ENCODE results near the gene KRI1. TPM values are rescaled to one million over a fixed set of nuclear protein-coding genes. Genes with fewer than 3 reads are reported as not detected.

Gene KRI1
- total and polyA plus RNA-seq, 2 of the 8 experiments (the other 6 are each of a cell fraction or from before 2014, with no cell fraction given): 14.2 to 45.2 TPM

DNA sequence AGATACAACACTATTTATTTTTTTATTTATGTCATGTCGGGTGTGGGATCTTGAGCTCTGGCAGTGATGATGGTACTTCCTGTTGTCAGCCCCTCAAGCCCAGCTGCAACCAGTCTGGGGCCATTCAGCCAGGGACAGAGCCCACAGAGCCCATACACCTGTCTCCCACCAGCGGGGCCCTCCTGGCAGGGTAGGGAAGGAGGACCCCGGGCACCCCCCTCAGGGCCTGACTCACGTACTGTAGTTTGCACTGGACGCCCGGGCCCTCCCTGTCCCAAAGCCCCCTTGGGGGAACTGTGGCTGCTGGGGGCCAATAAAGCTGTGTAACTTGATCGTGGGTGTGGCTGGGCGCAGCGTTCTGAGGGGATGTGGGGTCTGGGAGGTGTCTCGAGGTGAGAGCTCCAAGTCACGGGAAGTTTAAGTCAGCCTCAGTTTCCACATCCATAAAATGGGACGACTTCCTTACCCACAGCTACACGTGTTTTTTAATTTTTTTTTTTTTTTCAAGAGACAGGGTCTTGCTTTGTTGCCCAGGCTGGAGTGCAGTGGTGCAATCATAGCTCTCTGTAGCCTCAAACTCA lies 12.6 kb downstream of the KRI1 start:
- no peak overlapping the region for H2AFZ ChIP-seq (ENCODE audit: low read length)
- H4K5ac ChIP-seq (ENCODE audit: insufficient read length, low read depth, low read length): no peak overlapping the region
- H3K79me2 ChIP-seq (ENCODE audit: control insufficient read depth in 1 of 2, insufficient read depth in 2 of 2, low read length in 2 of 2): no peaks in the 10 kb centered on the region
- no peak overlapping the region for H3K9ac ChIP-seq (replicated peaks in 1 of 4; ENCODE audit: extremely low read depth in 1 of 4, low read depth in 3 of 4, low read length in 3 of 4)
- H2BK5ac ChIP-seq (ENCODE audit: low read depth, low read length): no peak overlapping the region
- TF ChIP-seq RBBP5 (IDR thresholded peaks at IDR 0.05; ENCODE audit: borderline replicate concordance, low read depth, low read length) (no peak), ASH2L (IDR thresholded peaks at IDR 0.05; ENCODE audit: low read length) (no peak), BRCA1 (IDR thresholded peaks at IDR 0.05; ENCODE audit: low read depth, low read length) (no peak), JUN (IDR thresholded peaks at IDR 0.05; ENCODE audit: low read depth, low read length) (no peak), CHD2 (IDR thresholded peaks at IDR 0.05; ENCODE audit: low read length) (no peak), RXRA (IDR thresholded peaks at IDR 0.05; ENCODE audit: insufficient read depth, low read depth, low read length) (no peak), POLR2A (IDR thresholded peaks at IDR 0.05; ENCODE audit: control extremely low read depth in 1 of 2, low read depth in 2 of 2, low read length in 2 of 2) (no peak; a peak in 1 of 3 replicates), POU5F1 (IDR thresholded peaks at IDR 0.05; ENCODE audit: low read depth, low read length) (no peak), CTBP2 (IDR thresholded peaks at IDR 0.05; ENCODE audit: borderline replicate concordance, insufficient read depth, insufficient read length, low read length) (no peak), SP1 (IDR thresholded peaks at IDR 0.05; ENCODE audit: low read depth, low read length) (no peak)
- TF ChIP-seq, protein P1, sequence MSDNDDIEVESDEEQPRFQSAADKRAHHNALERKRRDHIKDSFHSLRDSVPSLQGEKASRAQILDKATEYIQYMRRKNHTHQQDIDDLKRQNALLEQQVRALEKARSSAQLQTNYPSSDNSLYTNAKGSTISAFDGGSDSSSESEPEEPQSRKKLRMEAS (IDR thresholded peaks at IDR 0.05): no peak
- no peak overlapping the region for H2AK5ac ChIP-seq (ENCODE audit: low read depth, low read length)
- peaks cover 12 to 68% (median 48%) of the 10 kb centered on the region in 4 experiments; a peak in 7 of 8 replicates for H3K36me3 ChIP-seq (ENCODE audit: control insufficient read depth in 2 of 4, insufficient read depth in 4 of 4, low read length in 3 of 4)
- H3K18ac ChIP-seq (ENCODE audit: extremely low read depth, low read length): no peak overlapping the region
- H3K9me3 ChIP-seq (ENCODE audit: insufficient read depth in 2 of 2, low read depth in 1 of 2, low read length in 1 of 2): no peaks in the 10 kb centered on the region
- H3K23ac ChIP-seq (ENCODE audit: insufficient read length): no peak overlapping the region
- H4K8ac ChIP-seq (ENCODE audit: extremely low read depth, insufficient read depth, low read length): peak overlapping the region; percentile 28; the same call in 1 of the 2 replicates
- no peak overlapping the region for H2BK20ac ChIP-seq (ENCODE audit: low read length)
- 99% methylated on average over 11 of the region's 13 CpGs; no CpG with 5 or more reads in 1 of the 2 experiments for WGBS, 2 experiments (ENCODE audit: extremely low coverage in 1 of 2, insufficient coverage in 1 of 2, insufficient read length in 1 of 2, insufficient replicate concordance in 2 of 2, low coverage in 1 of 2, low lambda C conversion rate in 2 of 2, missing lambda C conversion rate in 1 of 2)
- H2BK15ac ChIP-seq (ENCODE audit: low read length): no peak overlapping the region
- 0 out of 2 replicates have a peak, but pooled peaks cover 3% of the 10 kb centered on the region for H3K79me1 ChIP-seq (ENCODE audit: low read depth, low read length)
- no peak overlapping the region for H2BK12ac ChIP-seq (ENCODE audit: low read depth, low read length)
- H3K56ac ChIP-seq (replicated peaks; ENCODE audit: insufficient read length, low read depth, low read length): no peak overlapping the region
- no peaks in the 10 kb centered on the region for H3K4me1 ChIP-seq (replicated peaks in 1 of 4; ENCODE audit: control insufficient read depth in 3 of 4, insufficient read depth in 4 of 4, low read length in 3 of 4)
- POLR2A ChIA-PET (ENCODE audit: partially characterized antibody): interaction anchor here (0.7 to 5.0 kb wide), 18 partner anchors 9 to 148 kb away, joined by 3 to 41 read pairs (median 4); partner anchors contain the start of genes KRI1, QTRT1 and S1PR5
- CTCF ChIA-PET (ENCODE audit: partially characterized antibody): interaction anchor here (0.9 to 4.5 kb wide), 15 partner anchors 8 to 177 kb away, joined by 3 to 25 read pairs (median 6); partner anchors contain the start of gene ATG4D
- H3K14ac ChIP-seq (ENCODE audit: insufficient read length): no peak overlapping the region
- peaks cover 6 to 22% of the 10 kb centered on the region in 2 experiments for H4K20me1 ChIP-seq (replicated peaks in 1 of 2; ENCODE audit: control insufficient read depth in 1 of 2, insufficient read depth in 2 of 2, low read length in 2 of 2)
- no peak for DNase-seq (ENCODE audit: low read depth in 1 of 2, low spot score in 2 of 2)
- no peaks in the 10 kb centered on the region for H3K23me2 ChIP-seq (ENCODE audit: low read depth, low read length)
- no peaks in the 10 kb centered on the region for H3K27me3 ChIP-seq (replicated peaks in 1 of 4; ENCODE audit: control insufficient read depth in 3 of 4, extremely low read depth in 1 of 4, insufficient read depth in 3 of 4, low read length in 3 of 4)
- no peak overlapping the region for H3K4ac ChIP-seq (replicated peaks; ENCODE audit: insufficient read length, low read depth, low read length)
- H3K27ac ChIP-seq (ENCODE audit: low read depth, low read length): no peak overlapping the region
- H3K4me2 ChIP-seq (ENCODE audit: insufficient read depth in 1 of 2, low read depth in 2 of 2, low read length in 2 of 2): no peak overlapping the region
- no peak for FAIRE-seq
- no peak overlapping the region for H4K91ac ChIP-seq (replicated peaks; ENCODE audit: insufficient read length, low read length)
- no peak overlapping the region for H3K4me3 ChIP-seq (ENCODE audit: extremely low read depth in 1 of 4, insufficient read depth in 2 of 4, low read depth in 3 of 4, low read length in 4 of 4)
- H2BK120ac ChIP-seq (replicated peaks; ENCODE audit: low read depth, low read length): no peak overlapping the region
